Measurements from ENCODE around the gene ATXN1.
"Not testable (repeated sequence)": the region's sequence is repeated elsewhere in the genome, so short reads cannot be mapped to it uniquely, and the experiment has no call there.

ATXN1 gene

DNA sequence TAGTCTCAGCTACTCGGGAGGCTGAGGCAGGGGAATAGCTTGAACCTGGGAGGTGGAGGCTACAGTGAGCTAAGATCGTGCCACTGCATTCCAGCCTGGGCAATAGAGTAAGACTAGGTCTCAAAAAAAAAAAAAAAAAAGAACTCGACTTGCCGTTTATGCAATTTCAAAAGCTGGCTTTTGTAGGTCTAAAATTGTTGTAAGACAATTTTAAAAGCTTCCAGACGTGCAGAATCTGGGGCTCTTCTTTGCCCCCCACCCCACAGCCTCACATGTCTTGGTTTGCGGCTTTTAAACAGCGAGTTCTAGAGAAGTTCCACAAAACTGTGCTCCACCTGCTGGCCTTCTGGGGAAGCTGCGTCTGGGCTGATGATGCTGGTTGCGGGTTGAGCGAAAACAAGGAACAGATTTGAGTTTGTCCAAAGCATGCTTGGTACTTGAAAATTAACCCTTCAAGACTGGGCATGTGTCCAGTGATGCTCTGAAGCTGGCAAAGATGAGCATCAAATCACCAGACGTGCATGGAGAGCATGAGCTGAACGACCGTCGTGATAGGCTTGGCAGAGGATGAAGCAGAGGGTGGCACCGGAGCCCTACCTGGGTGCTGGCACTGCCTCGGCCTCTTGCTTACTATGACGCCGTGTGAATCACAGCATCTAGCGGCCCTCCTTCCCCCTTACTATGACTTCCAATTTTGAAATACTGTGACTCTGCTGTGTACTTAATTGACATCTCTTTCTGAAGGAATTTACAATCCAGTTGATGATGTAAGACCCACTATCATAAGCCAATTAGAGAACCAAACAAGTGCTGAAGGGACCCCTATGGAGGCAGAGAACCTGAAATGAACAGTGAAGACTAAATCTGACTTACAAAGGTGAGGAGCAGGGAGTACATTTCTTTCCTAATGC, 351.5 kb downstream of the ATXN1 start:
- DNase-seq (ENCODE audit: low spot score) = peak; percentile 66

DNA sequence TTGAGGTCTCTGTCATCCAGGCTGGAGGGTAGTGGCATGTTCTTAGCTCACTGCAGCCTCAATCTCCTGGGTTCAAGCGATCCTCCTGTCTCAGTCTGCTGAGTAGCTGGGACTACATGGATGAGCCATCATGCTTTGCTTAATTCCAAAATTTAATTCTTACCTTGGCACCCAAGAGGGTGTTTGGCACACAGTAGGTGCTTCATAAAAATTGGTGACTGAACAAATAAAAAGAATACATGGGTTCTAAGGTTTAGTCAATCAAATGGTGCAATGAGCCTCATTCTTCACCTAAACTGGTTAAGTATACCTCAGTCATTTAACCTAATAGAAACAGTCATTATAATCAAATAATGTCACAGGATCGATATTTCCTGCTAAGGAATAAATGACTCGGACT, 352.5 kb downstream of the ATXN1 start:
- DNase-seq (ENCODE audit: low spot score) = no peak

DNA sequence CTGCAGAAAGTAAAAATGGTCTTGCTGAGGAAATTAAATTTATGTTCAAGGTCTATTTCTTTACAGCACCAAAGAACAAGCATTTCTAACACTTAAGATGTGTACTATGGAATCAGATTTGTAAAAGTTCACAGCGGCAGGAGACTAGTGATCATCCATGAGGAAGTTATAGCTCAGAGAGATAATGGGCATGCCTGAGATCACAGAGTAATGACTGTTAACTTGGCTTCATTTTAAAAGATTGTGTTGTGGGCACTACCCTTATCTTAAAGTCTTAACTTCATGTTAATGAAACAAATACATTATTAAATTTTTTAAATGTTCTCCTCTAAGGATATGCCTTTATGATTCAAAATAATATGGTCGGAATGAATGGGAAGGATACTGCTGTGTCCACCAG, 354.3 kb downstream of the ATXN1 start:
- no peak for DNase-seq (ENCODE audit: low spot score)

DNA sequence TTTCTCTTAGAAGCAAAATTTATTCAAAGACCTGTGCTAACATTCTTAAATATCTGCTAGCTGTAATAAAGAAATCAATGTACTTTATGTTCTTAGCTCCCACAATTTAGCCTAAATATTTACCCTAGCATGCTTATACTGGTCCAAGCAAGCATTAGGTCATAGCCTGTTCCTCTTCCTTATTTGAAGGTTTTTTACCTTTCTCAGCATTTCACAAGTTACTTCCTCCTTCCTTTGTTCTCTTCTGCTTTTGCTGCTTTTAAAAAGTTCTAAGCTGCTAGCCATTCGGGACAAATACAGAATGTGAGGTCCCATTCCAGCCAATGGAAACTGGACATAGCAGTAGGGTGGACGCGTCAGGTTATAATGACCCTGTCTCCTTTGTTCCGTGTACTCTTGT, 354.7 kb downstream of the ATXN1 start:
- DNase-seq (ENCODE audit: low spot score) = not testable (repeated sequence)

DNA sequence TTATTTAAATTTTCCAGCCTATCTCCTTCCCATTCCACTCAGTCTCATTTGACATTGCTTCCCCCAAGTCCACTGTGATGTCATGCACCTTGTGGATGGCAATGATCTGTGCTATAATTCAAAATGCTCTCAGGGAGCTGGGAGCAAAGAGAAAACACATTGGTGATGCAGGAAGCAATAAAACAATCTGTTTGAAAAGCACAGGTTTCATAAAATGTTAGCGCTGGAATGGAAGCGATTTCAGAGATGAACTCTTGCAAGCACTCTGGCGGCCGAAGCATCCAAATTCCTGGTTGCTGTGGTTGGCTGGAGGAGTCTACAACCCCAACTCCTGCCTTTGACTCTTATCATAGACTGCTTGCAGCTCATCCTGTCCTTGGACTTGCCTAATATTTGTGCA, 355.9 kb downstream of the ATXN1 start:
- no peak for DNase-seq (ENCODE audit: low spot score)

DNA sequence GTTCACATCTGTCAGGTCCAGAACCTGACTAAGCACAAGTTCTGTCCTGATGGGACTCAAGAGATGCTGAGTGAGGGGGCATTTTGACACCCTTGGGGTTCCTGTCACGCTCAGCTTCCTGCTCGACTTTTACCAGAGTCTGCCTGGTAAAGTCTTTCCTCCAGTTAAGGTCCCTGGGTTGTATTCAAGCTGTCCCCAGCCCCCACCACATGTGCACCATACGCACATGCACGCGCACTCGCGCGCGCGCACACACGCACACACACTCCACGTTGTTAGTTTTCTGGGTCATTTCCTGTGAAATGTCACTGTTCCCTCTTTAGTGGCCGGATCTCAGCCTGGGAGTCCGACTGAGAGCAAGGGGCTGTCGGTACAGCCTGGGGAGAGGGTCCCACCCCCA, 356.8 kb downstream of the ATXN1 start:
- no peak for DNase-seq (ENCODE audit: low spot score)

DNA sequence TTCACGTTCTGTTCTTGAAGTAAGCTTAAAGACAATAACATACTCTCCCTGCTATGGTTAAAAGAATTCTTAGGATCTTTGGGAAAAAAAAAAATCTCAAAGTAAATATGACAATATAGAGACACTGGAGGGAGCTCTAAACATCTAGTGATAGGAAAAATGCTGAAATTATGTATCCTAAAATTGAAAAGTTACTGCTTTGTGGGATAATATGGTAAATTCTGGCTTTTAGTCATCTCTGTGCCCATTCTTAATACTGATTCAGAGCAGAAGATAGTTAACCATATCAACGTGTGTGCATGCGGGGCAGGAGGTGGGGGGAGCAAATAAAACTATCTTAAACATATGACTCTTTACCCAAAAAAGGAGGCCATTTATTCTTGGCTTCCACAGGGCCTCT, 357.4 kb downstream of the ATXN1 start:
- DNase-seq (ENCODE audit: low spot score) = no peak

DNA sequence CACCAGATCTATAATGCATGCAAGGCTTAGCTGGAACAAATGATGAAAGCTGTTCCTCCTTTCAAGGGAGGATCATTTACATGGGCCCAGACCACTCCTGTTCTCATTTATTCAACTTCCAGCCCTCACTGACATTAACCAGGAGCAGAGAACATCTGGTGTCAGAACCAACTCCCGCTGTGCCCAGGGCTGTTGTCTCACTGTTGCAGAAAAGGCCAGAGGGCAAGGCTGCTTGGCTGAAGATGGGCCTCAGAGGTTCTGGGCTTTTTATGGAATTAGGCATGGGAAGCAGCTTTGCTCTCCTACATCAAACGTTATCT, 358.7 kb downstream of the ATXN1 start:
- no peak for DNase-seq (ENCODE audit: low spot score)

DNA sequence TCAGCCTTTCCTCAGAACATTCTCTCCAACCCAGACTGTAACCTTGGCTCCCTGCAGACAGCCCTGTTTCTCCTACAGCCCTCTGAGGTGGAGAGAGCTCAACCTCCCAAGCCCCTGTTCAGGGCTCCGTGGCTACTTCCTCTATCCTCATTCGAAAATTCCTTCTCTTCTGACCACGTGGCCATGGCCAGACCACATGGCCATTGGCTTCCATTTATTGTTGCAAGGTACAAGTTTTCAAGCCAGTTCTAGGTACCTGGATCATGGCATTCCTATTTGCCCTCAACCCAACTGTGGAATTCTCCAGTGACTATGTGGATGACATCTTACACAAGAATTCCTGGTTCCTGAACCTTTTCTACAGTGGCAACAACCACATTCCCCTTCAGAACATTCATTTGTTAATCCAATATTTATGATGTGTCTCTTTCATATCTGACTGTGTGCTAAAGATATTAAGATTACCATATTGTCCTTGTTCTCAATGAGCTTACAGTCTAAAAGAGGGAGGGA, 361.0 kb downstream of the ATXN1 start:
- no peak for DNase-seq (ENCODE audit: low spot score)

DNA sequence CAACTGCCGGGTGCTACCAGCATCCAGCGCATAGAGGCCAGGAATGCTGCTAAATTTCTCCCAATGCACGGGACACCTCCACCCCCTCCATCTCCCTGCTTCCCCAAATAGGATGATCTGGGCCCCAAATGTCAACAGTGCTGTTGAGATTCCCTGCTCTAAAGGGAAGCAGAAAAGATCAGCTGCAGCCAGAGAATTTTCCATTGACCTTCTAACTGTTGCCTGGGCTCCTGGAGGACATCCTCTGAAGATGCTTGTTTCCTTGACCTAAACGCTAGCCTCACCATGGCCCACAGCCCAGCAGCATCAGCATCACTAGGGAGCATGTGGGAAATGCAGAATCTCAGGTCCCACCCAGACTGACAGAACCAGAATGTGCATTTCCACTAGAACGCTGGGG, 361.6 kb downstream of the ATXN1 start:
- no peak for DNase-seq (ENCODE audit: low spot score)

DNA sequence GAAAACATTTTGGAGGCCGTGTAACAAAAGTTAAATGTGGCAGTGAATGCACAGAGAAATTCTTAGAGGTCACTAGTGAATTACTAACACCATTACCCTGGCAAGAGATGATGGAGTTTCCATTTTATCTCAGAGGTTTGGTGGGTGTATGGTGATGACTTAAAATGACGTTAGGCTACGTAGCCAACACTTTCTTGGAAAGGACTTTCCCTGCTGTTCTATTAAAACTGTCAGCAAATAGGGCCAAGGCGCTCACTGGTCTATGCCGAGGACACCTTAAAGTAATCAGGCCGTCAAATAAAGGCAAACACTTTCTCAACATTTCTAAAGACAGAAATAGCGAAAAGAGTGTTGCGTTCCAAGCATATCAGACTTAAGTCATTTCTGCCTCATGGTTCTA, 362.1 kb downstream of the ATXN1 start:
- no peak for DNase-seq (ENCODE audit: low spot score)

DNA sequence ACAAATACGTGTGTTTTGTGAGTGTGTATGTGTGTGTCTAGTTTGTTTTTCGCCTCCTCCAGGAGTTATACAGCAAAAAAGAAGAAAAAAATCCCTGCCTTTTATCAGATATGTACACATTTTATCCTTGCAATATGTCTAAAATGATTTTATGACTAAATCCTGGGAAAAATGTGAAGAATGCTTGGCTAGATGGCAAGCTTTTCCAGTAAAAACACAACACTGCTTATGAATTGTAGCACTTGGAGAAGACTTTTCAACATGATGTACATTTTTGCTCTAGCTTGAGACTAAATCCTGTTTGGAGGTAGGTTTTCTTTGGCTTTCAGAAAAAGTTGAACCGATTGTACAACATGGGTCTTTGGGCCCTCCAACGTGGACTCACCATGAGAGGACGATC, 362.7 kb downstream of the ATXN1 start:
- no peak for DNase-seq (ENCODE audit: low spot score)

DNA sequence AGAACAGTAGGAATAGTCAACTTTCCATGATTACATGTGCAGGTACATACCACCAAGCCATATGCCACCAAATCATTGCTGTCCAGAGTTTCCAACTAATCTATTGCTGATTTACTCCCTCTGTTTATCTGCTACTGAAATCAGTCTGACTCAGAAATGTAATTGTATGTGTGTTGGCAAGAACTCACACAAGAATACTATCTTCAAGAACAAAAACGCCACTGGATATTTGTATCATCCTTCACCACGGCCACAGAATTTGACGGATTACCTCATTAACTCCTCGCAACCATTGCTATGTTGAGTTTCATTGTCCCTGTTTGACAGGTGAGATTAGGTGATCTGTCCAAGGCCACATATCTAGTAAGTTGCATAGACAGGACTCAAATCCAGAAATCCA, 363.6 kb downstream of the ATXN1 start:
- DNase-seq (ENCODE audit: low spot score) = no peak

DNA sequence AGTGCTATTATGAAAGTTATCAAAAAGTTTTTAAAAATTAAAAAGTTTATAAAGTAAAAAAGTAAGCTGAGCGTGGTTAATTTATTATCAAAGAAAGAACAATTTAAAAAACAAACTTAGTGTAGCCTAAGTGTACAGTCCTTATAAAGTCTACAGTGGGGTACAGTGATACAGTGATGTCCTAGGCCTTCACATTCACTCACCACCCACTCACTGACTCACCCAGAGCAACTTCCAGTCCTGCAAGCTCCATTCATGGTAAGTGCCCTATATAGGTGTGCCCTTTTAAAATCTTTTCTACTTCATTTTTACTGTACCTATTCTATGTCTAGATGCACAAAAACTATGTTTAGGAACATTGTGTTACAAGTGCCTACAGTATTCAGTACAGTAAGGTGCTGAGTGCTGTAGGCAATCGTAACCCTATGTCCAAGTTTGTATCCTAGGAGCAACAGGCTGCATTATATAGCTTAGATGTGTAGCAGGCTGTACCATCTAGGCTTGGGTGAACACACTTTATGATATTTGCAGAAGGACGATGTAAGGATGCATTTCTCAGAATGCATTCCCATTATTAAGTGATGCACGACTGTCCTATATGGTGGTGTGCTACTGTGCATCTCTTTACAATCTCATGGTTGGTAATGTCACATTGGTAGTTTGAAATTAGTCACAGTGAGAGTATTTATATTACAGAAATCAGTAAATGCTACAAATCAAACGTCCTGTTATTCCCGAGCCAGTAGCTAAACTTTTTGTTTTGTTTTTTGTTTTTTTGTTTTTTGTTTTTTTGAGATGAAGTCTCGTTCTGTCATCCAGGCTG, 364.6 kb downstream of the ATXN1 start:
- no peak for DNase-seq (ENCODE audit: low spot score)

DNA sequence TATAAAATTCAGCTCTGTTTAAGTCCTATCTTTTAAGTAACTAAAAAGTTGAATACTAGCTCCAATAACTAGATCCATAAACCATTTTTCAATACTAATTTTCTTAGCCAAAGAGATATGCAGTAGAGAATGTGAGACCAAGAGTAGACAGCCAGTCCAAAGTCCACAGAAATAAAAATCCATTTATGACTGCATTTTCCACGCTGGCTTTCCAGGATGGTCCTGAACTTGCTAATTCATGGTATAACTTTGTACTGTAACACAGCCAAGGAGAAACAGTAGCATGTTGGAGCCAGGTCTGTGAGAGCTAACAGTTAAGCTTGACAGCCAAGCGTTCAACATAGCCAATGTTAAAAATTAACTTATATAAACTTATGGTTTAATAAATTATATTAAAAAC, 366.6 kb downstream of the ATXN1 start:
- DNase-seq (ENCODE audit: low spot score) = no peak

DNA sequence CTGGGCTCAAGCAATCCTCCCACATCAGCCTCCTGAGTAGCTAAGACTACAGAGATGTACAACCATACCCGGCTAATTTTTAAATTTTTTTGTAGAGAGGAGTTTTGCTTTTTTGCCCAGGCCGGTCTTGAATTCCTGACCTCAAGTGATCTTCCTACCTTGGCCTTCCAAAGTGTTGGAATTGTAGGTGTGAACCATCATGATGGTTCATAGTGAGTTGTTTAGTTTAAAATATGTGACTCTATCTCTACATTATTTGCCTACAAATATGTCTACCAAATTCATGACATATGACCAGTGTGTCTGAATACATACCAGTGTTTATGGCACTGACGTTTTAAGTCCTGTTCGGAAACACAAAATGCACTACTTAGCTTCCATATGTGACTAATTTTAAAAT, 367.9 kb downstream of the ATXN1 start:
- no peak for DNase-seq (ENCODE audit: low spot score)

DNA sequence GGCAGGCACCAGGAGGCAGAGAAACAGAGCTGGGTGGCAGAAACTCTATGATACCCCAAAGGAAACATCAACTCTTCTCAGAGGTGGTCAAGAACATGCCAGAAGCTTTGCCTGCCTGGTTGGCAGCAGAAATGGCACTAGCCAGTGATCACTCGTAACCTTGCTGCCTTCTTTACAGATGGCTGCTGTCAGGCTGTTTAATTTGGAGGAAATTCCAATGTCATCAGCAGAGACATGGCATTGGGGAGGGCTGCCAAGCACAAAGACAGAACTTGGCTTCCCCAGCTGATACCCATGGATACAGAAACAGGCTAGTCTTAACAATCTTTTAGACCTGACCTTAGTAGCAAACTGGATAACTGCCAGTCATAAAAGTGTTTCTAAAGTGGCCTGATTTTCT, 369.2 kb downstream of the ATXN1 start:
- DNase-seq (ENCODE audit: low spot score) = no peak

DNA sequence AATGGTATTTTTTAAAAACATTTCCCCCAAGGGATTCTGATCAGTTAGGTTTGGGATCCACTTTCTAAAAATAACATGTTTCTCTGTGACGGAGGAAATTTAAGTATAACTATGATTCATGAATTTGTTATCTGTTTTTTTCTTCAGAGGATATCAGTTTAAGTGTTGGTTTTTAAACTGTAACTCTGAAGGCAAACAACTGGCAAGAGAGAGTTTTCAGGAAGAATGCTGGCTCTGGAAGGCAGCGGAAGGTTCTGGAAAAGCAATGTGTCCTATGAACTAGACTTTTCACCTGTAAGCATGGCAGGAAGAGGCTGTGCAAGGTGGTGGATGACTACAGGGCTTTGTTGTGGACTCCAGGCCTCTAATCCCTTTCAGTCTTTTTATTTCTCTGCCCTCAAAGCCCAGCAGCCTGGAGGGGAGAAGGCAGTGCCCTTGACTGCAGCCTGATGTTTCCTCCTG, 369.8 kb downstream of the ATXN1 start:
- no peak for DNase-seq (ENCODE audit: low spot score)

DNA sequence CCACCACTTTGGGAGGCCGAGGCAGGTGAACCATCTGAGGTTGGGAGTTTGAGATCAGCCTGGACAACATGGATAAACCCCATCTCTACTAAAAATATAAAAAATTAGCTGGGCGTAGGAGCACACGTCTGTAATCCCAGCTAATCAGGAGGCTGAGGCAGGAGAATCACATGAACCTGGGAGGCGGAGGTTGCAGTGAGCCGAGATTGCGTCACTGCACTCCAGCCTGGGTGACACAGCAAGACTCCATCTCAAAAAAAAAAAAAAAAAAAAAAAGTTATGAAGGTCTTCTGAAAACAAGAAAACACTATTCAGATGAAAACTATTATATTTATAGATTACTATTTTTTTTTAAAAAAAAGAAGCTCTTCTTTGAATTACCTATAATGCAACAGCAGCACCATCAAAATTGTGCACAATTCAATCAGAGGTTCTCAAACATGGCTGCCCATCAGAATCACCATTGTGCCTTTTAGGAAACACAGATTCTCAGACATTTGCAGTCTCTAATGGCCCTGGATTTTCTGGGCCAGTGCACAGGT, 370.3 kb downstream of the ATXN1 start:
- DNase-seq (ENCODE audit: low spot score) = not testable (repeated sequence)

DNA sequence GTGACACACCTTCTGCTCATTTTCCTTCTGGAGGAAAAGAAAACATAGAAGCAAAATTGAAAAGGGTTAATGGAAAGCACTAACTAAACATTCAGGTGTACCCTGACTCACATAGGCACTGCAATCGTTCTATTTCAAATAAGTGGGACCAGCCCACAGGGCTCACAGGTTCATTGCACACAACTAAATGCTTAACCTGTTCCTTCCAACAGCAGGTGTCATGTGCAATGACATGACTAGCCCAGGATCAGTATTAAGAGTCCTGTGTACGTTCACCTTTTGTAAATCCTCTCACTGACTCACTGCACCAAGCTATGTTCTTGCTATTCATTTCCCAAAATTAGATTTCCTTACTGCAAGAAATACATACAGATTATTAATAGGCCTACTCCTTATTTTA, 371.6 kb downstream of the ATXN1 start:
- no peak for DNase-seq (ENCODE audit: low spot score)

DNA sequence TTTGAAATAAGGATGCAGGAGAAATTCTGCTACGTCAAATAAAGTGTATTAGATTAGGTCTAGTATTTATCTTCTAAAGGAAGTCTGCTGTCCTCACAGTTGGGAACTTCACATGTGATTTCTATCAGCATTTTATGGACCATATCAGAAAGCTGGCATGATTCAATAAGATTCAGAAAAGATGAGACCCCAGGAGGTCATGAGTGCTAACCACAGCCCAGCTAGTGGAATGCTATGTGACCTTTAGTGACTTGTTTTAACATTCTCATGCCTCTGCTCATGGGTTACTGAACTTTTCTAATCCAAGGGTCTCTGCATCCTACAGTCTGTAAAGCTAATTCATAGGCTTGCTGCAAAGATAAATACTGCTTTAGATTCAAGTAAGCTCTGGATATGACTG, 372.8 kb downstream of the ATXN1 start:
- DNase-seq (ENCODE audit: low spot score) = no peak

DNA sequence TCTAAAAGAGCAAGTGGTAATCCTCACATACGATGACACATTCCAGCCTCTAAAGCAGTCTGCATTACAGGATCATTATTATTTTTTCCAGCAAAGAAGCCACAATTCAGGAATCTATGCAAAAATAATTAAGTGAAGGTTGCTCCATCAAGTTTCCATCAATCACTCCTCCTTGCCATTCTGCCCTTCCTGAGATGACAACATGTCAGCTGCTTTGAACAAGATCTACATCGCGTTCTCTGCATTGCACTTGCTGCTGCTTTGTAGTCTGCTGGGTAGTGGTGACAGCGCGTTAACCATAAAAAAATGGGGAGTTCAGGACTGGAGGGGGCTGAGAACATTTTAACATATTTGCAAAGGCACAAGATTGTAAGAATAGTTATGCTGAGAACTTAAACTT, 375.2 kb downstream of the ATXN1 start:
- no peak for DNase-seq (ENCODE audit: low spot score)

Measured in ecto neural progenitor cell (in vitro differentiated cells).